Progenitor cell of endocrine pancreas (in vitro differentiated cells): Measurements from ENCODE around the gene DNM3. TPM values are rescaled to one million over a fixed set of nuclear protein-coding genes. Genes with fewer than 3 reads are reported as not detected.

ENCODE experiments used
- DNase-seq: peaks from one replicate; pipeline ENCODE4 v3.0.0; 2021; ENCODE audit warnings: low spot score; ENCODE audit not compliant: unreplicated experiment
- H3K27ac Mint-ChIP-seq: 2 replicates; pipeline ENCODE4 v1.8.0; 2021; ENCODE audit warnings: mild to moderate bottlenecking, moderate library complexity, mixed read lengths
- H3K27me3 Mint-ChIP-seq: 2 replicates; pipeline ENCODE4 v1.8.0; 2021; ENCODE audit warnings: mixed read lengths
- H3K36me3 Mint-ChIP-seq: 2 replicates; pipeline ENCODE4 v1.8.0; 2022; ENCODE audit warnings: mixed read lengths; ENCODE audit not compliant: insufficient read depth
- H3K4me1 Mint-ChIP-seq: 2 replicates; pipeline ENCODE4 v1.8.0; 2021; ENCODE audit warnings: low read depth, mixed read lengths
- H3K4me3 Mint-ChIP-seq: 2 replicates; pipeline ENCODE4 v1.8.0; 2021; ENCODE audit warnings: low read depth, mild to moderate bottlenecking, moderate library complexity, mixed read lengths
- H3K9me3 Mint-ChIP-seq: 2 replicates; pipeline ENCODE4 v1.8.0; 2021; ENCODE audit warnings: low read depth, mixed read lengths
- CTCF ChIP-seq: fragments of 200-600 bp; sonication (generic); IDR thresholded peaks from one replicate; pipeline ENCODE4 v1.5.0; 2021; ENCODE audit warnings: antibody characterized with exemption, mild to moderate bottlenecking; ENCODE audit not compliant: unreplicated experiment
- total RNA-seq: library from RNA; stranded (reverse); gene quantifications from 2 replicates; pipeline ENCODE4 v1.2.1, GENCODE V29; 2021

The DNM3 gene
- total RNA-seq, 1 donor from 2014 or later: 0.48 TPM

GRCh38 chr1:171877701-171878100 is 36.4 kb downstream of the DNM3 start:
- Mint-ChIP-seq H3K4me3 (no peak overlapping the region), H3K4me1 (no peaks in the 10 kb centered on the region), H3K36me3 (no peaks in the 10 kb centered on the region), H3K27ac (no peak overlapping the region), H3K27me3 (no peaks in the 10 kb centered on the region), H3K9me3 (no peaks in the 10 kb centered on the region)
- DNase-seq: no peak
- TF ChIP-seq CTCF: no peak

- H3K27me3 Mint-ChIP-seq: no peaks in the 10 kb centered on the region
- H3K9me3 Mint-ChIP-seq: no peaks in the 10 kb centered on the region
- TF ChIP-seq CTCF: no peak
- no peak overlapping the region for H3K4me3 Mint-ChIP-seq
- DNase-seq: no peak
- H3K27ac Mint-ChIP-seq: no peak overlapping the region
- H3K36me3 Mint-ChIP-seq: no peaks in the 10 kb centered on the region
- H3K4me1 Mint-ChIP-seq: no peaks in the 10 kb centered on the region
These were observed 38.3 kb downstream of the DNM3 start for GRCh38 chr1:171879556-171879955.

- Mint-ChIP-seq H3K36me3 (no peaks in the 10 kb centered on the region), H3K9me3 (no peaks in the 10 kb centered on the region), H3K4me1 (no peaks in the 10 kb centered on the region), H3K4me3 (no peak overlapping the region), H3K27ac (peak overlapping the region; percentile 52), H3K27me3 (no peaks in the 10 kb centered on the region)
- no peak for DNase-seq
- no peak for TF ChIP-seq CTCF
These were observed 40.1 kb downstream of the DNM3 start for GRCh38 chr1:171881442-171881841.

- Mint-ChIP-seq H3K27ac (no peak overlapping the region), H3K27me3 (no peaks in the 10 kb centered on the region), H3K4me3 (no peak overlapping the region), H3K36me3 (no peaks in the 10 kb centered on the region), H3K4me1 (no peaks in the 10 kb centered on the region), H3K9me3 (no peaks in the 10 kb centered on the region)
- DNase-seq: no peak
- TF ChIP-seq CTCF: no peak
These were observed 42.6 kb downstream of the DNM3 start for GRCh38 chr1:171883849-171884248.

GRCh38 chr1:171884475-171884874 is 43.2 kb downstream of the DNM3 start:
- H3K27me3 Mint-ChIP-seq: no peaks in the 10 kb centered on the region
- TF ChIP-seq CTCF: no peak
- H3K4me1 Mint-ChIP-seq: no peaks in the 10 kb centered on the region
- H3K9me3 Mint-ChIP-seq: no peaks in the 10 kb centered on the region
- H3K36me3 Mint-ChIP-seq: no peaks in the 10 kb centered on the region
- no peak overlapping the region for H3K27ac Mint-ChIP-seq
- H3K4me3 Mint-ChIP-seq: no peak overlapping the region
- no peak for DNase-seq

- Mint-ChIP-seq H3K27ac (no peak overlapping the region), H3K9me3 (peaks cover 6% of the 10 kb centered on the region), H3K4me1 (no peaks in the 10 kb centered on the region), H3K27me3 (no peaks in the 10 kb centered on the region), H3K36me3 (no peaks in the 10 kb centered on the region), H3K4me3 (no peak overlapping the region)
- DNase-seq: no peak
- TF ChIP-seq CTCF: no peak
These were observed 48.8 kb downstream of the DNM3 start for GRCh38 chr1:171890131-171890530.
